RPMI8226 (cell line): ENCODE results near the gene DUT.

ENCODE experiments used
- DNase-seq: peaks from one replicate; pipeline ENCODE4 v3.0.0-alpha.2; 2015

Gene DUT

DNA sequence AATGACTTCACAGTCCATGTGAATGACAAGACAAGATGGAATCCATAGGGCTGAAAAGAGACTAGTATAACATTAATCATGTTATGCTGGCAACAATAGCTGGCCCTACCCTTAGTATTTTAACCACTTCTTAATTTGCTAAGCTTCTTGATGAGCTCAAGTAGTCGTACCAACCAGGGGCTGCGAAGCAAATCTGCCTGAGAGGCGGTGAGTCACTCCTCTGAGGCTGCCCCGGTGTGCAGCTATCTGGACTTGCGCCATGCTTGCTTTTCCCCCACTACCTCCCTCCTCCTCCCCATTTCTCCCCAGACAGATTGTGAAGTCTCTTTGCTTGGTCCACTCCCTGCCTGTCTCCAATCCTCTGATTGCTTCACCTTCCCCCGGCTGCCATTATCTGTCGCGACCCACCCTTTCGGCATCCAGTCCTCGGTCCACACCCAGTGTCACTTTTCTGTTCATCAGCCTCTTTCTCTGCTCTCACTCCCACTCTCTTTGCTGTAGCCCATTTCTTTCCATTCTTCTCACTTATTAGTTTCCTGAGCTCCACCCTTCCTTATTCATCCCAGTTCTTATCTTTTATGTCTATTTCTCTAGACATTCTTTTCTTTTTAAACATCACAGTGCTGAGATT, 42.7 kb downstream of the DUT start:
- no peak for DNase-seq

DNA sequence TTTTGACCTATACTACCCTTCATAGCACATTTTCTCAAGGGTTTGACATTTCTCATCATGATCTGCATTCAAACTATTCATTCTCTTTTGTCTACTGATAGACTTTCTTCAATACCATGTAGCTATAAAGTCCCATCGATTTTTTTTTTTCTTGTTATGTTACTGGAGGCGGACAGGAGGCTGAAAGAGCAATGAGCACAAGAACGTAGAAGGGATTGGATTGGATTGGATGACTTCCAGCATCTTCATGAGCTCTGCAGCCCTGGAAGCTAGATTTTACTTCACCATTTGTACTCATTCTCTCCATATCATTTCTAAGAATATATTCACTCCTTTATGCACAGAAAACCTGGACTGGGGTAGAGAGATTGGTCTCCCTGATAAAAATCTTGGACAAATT, 43.2 kb downstream of the DUT start:
- no peak for DNase-seq

DNA sequence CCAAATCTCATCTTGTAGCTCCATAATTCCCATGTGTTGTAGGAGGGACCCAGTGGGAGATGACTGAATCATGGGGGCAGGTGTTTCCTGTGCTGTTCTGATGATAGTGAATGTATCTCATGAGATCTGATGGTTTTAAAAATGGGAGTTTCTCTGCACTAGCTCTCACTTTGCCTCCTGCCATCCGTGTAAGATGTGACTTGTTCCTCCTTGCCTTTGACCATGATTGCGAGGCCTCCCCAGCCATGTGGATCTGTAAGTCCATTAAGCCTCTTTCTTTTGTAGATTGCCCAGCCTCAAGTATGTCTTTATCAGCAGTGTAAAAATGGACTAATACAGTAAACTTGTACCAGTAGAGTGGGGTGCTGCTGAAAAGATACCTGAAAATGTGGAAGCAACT, 44.5 kb downstream of the DUT start:
- no peak for DNase-seq

DNA sequence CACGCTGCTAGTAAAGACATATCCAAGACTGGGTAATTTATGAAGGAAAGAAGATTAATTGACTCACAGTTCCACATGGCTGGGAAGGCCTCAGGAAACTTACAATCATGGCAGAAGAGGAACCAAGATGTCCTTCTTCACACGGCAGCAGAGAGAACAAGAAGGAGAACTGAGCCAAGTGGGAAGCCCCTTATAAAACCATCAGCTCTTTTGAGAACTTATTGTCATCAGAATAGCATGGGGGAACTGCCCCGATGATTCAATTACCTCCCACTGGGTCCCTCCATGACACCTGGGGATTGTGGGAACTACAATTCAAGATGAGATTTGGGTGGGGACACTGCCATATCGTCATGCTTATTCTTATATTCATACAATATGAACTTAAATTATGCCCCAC, 49.0 kb downstream of the DUT start:
- no peak for DNase-seq

DNA sequence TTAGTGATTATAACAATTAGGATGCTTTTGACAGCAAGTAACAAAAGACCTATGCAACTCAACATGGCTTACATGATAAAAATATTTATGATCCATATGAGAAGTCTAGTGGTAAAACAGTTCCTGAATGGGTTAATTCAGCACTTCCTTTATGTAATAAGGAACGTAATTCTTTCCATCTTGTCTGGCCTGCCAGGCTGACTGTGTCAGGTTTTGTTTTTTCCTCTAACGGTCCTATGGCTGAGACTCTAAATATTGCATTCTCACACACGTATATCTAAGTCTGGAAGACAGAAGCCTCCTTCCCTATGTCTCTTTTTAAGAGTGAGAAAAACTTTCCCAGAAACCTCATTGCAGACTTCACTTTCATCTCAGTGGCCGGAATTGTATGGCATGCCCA, 50.6 kb downstream of the DUT start:
- no peak for DNase-seq

DNA sequence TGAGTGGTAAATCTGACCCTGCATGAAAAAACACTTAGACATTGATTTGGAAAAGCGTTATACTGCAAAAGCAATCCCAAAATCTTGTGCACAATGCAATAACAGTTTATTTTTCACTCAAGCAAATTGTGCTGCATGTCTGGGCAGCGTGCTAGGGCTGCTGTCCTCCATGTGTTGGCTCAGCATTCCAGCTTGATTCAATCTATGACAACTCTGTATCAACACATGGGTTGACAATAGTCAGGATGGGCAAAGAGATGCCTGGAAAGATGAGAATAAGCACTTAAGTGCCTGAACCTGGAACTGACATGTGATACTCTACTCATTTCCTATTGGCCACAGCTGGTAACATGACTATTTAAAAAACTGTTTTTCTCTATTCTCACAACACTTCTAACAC, 51.8 kb downstream of the DUT start:
- DNase-seq: no peak

DNA sequence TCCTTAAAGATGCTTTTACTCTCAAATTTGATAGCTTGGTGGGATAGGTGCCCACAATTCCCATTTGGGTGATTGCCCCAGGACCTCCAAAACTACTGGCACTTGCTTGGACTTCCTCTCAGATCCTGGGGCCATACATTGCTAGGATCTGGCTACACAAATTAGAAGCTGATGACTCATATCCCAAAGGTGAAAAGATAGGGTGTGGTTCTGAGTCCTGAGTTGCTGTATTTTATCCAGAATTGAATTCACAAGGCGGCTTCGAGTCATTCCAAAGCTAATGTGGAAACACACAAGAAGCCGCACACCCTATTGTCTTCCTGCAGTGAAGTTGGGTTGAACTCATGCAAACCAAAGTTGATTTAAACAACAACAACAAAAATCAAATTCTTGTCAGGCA, 53.4 kb downstream of the DUT start:
- DNase-seq: no peak

DNA sequence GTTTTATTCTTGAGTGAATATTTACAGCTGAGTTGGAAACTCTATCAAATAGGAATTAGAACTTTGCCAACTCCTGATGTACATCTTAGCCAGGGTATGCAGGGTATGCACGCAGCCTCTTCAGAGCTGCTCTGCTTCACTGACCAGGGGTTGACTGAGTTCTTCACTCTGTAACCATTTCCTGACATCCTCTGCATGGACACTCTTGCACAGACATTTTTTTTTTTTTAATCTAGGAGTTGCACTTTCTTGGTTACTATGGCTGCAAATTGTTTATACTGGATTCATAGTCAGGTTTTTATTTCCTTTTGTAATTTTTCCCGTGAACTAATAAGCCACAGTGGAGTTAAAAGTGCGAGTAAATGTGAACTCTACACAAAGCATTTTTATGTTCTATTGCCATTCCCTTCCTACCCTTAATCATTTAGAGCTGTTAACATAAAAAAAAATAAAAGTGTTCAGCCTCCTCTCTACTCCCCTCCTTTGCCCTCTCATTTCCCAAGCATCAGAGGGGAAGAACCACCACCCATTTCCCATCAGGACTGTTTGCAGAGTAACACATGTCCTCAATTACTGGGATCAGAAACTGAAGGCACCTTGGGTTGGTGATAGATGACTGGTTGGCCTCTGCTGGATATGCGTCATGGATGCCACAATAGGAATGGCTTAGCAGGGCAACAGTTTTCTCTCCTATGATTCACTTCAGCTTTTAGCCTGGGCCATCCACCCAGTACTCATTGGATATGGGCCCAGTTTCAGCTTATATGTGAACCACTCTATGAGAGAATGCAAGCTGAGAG, 54.0 kb downstream of the DUT start:
- no peak for DNase-seq

DNA sequence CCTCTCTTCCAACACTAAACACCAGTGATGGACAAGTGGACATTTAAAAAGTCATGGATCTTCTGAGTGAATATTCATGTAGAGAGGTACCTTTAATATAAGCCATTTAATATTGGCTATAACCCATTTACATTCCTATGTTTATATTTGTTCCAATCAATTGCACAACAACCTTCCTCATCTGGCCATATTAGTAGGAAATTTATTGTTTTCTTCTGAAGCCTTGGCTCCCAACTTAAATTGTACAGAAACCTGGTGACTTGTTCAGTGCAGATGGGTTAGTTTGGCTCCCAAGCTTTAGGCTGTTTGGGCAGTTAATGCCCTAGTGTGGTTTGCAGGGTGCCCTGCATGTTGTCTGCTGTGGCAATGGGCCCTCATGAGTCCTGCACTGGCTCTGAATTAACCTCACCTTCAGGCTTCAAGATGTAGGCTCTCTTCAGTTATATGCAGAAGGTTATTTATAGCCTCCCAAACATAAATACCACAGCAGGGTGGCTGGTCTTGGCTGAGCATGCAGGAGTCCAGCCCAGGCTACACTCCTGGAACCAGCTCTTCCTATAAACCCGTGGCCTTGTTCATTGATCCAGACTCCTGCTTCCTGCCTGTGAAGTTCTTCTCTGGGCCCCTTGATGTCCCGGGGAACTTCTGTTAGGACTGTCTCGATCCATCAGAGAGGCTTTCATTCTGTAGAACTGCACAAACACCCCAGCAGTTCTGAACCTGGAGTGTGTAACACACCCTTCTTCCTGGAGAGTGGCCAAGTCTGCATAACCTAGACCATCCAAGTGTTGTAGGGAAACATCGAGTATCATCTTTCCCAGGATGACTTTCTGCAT, 57.0 kb downstream of the DUT start:
- DNase-seq: no peak

DNA sequence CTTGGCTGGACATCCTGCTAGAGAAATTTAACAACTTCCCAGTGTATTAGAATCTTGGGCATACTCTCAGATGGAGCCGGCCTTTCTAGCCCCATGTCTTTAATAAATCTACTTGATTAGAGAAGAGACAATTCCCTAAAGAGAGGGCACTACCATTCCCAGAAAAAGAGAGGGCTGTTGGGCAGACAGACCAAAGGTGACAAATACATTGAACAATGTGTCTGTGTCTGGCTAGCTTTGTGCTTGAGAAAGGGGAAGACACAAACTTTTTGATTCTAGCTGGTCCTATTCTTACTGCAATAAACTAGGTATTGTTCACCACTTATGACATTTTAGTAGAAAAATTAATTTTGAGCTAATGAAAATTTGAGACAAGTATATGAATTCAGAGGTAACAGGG, 57.7 kb downstream of the DUT start:
- DNase-seq: no peak

DNA sequence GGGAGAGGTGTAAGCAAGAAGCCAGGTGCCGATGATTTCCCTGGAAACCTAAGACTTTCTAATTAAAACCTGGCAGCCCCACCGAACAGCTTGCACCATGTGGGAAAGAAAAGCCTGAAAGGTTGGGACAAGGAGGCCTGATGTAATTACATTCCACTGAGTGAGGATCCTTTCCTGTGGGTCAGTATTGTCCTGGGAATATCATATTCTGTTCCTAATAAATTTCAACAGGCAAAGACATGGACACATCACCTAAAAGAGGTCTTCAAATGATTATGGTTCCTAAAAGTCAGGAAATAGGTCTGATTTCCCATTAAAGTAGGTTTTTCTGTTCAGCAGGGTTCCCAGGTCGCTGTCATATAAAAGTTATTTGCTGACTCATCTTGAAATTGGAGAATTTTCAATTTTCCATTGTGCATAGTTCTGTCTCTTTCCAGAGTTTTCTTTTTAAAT, 58.5 kb downstream of the DUT start:
- DNase-seq: no peak

DNA sequence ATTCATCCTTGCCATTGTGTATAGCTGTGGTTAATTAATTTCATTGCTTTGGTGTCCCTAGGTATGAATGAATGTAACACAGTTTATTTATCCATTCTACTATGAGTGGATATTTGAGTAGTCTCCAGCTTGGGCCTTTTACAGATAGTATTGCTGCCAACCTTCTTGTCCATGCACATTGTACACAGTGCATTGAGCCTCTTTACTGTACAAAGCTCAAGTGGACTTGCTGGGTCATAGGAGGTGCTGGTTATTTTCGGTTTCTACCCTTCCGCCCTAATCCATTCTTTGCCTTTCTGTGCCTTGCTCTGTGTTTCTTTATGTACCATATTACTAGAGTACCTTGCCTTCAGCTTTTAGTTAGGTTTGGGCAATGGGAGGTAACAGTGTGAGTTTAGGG, 60.7 kb downstream of the DUT start:
- DNase-seq: no peak

DNA sequence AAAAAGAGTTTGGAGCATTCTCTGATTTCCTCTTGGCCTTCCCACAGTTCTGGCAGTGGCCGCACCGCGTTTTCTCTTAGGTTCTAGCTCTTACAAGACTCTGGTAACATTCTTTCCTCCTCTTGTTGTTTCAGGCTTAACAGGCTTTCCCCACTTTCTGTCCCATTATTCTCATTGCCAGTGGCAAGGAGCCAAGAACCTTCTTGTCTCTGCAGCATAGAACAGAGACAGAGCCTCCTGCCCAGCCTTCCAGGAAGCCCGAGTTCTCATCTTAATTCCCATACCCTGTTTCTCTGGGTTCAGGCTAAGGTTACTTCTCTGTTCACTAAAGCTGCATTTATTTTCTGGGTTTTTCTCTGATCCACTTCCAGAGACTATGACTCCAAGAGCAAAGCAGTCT, 61.1 kb downstream of the DUT start:
- no peak for DNase-seq
